Measurements from ENCODE around the gene CTNNA3.

CTNNA3 gene

GRCh38 chr10:66990143-66990830, 705.7 kb downstream of the CTNNA3 start:
- DNase-seq: no peak

GRCh38 chr10:66983475-66983818, 712.5 kb downstream of the CTNNA3 start:
- DNase-seq: no peak

- no peak for DNase-seq
Observed at GRCh38 chr10:66982792-66983474, 713.1 kb downstream of the CTNNA3 start.

GRCh38 chr10:66982053-66982420, 714.0 kb downstream of the CTNNA3 start:
- no peak for DNase-seq

- no peak for DNase-seq
Observed at GRCh38 chr10:66981361-66982052, 714.5 kb downstream of the CTNNA3 start.

GRCh38 chr10:66980246-66980815, 715.7 kb downstream of the CTNNA3 start:
- DNase-seq: no peak

- no peak for DNase-seq
Observed at GRCh38 chr10:66964946-66965345, 731.0 kb downstream of the CTNNA3 start.

GRCh38 chr10:66958466-66958865, 737.5 kb downstream of the CTNNA3 start:
- no peak for DNase-seq

- DNase-seq: no peak
Observed at GRCh38 chr10:66951896-66952295, 744.1 kb downstream of the CTNNA3 start.

- no peak for DNase-seq
Observed at GRCh38 chr10:66943590-66943989, 752.4 kb downstream of the CTNNA3 start.

- DNase-seq: no peak
Observed at GRCh38 chr10:66942407-66942806, 753.6 kb downstream of the CTNNA3 start.

GRCh38 chr10:66941491-66941890, 754.5 kb downstream of the CTNNA3 start:
- DNase-seq: no peak

GRCh38 chr10:66940965-66941364, 755.0 kb downstream of the CTNNA3 start:
- no peak for DNase-seq

- no peak for DNase-seq
Observed at GRCh38 chr10:66934711-66935110, 761.3 kb downstream of the CTNNA3 start.

GRCh38 chr10:66931949-66932343, 764.0 kb downstream of the CTNNA3 start:
- no peak for DNase-seq

- peak; percentile 28 to 47 for DNase-seq
Observed at GRCh38 chr10:66931340-66931948, 764.6 kb downstream of the CTNNA3 start.

GRCh38 chr10:66929375-66929774, 766.6 kb downstream of the CTNNA3 start:
- DNase-seq: no peak

- DNase-seq: no peak
Observed at GRCh38 chr10:66928776-66929175, 767.2 kb downstream of the CTNNA3 start.

GRCh38 chr10:66927971-66928770, 767.8 kb downstream of the CTNNA3 start:
- DNase-seq: no peak

GRCh38 chr10:66927251-66927935, 768.6 kb downstream of the CTNNA3 start:
- DNase-seq: no peak

- DNase-seq: no peak
Observed at GRCh38 chr10:66926841-66927240, 769.2 kb downstream of the CTNNA3 start.
